Calu3 (cell line): ENCODE data around the gene SPATS2. TPM values are rescaled to one million over a fixed set of nuclear protein-coding genes. Genes with fewer than 3 reads are reported as not detected.

Experiments
- BruUV-seq: library from RNA; stranded (reverse); fragments of 400-500 nt; replicated peaks from 2 replicates; lab custom pipeline; 2021; lab: Mats Ljungman, UMichigan
- CTCF ChIA-PET: fragments of 300-600 bp; sonication (Branson Sonifier 250); formaldehyde crosslinking; loops from one replicate; lab custom pipeline; 2022; ENCODE audit warnings: antibody characterized with exemption; lab: Charles Lee
- DNase-seq: peaks from one replicate; pipeline ENCODE4 v3.0.0; 2022
- H3K27ac Mint-ChIP-seq: one replicate; pipeline ENCODE4 v1.8.0; 2022; ENCODE audit warnings: mixed read lengths; ENCODE audit not compliant: unreplicated experiment
- H3K27me3 Mint-ChIP-seq: one replicate; pipeline ENCODE4 v1.8.0; 2022; ENCODE audit warnings: mixed read lengths; ENCODE audit not compliant: unreplicated experiment
- H3K36me3 Mint-ChIP-seq: one replicate; pipeline ENCODE4 v1.8.0; 2022; ENCODE audit warnings: mild to moderate bottlenecking, moderate library complexity, mixed read lengths; ENCODE audit not compliant: insufficient read depth, unreplicated experiment
- H3K4me1 Mint-ChIP-seq: one replicate; pipeline ENCODE4 v1.8.0; 2022; ENCODE audit warnings: mild to moderate bottlenecking, low read depth, mixed read lengths; ENCODE audit not compliant: unreplicated experiment
- H3K4me3 Mint-ChIP-seq: one replicate; pipeline ENCODE4 v1.8.0; 2022; ENCODE audit warnings: mild to moderate bottlenecking, low read depth, moderate library complexity, mixed read lengths; ENCODE audit not compliant: unreplicated experiment
- H3K9me3 Mint-ChIP-seq: one replicate; pipeline ENCODE4 v1.8.0; 2022; ENCODE audit warnings: low read depth, mixed read lengths; ENCODE audit not compliant: unreplicated experiment
- intact Hi-C: fragments of 100-400 bp; cut with micrococcal nuclease; formaldehyde crosslinking; loops from one replicate; pipeline ENCODE4 v1.10.0; 2022; ENCODE audit not compliant: unreplicated experiment
- total RNA-seq: library from RNA; stranded (reverse); gene quantifications from 2 replicates; pipeline ENCODE4 v1.2.3, GENCODE V29; 2022
- TF ChIP-seq, protein P1 (sequence below): fragments of 200-600 bp; IDR thresholded peaks from one replicate; pipeline ENCODE4 v1.8.0; 2022; ENCODE audit warnings: antibody characterized with exemption; ENCODE audit not compliant: unreplicated experiment

SPATS2 gene
- total RNA-seq, 1 experiment from 2014 or later = 23.2 TPM

DNA sequence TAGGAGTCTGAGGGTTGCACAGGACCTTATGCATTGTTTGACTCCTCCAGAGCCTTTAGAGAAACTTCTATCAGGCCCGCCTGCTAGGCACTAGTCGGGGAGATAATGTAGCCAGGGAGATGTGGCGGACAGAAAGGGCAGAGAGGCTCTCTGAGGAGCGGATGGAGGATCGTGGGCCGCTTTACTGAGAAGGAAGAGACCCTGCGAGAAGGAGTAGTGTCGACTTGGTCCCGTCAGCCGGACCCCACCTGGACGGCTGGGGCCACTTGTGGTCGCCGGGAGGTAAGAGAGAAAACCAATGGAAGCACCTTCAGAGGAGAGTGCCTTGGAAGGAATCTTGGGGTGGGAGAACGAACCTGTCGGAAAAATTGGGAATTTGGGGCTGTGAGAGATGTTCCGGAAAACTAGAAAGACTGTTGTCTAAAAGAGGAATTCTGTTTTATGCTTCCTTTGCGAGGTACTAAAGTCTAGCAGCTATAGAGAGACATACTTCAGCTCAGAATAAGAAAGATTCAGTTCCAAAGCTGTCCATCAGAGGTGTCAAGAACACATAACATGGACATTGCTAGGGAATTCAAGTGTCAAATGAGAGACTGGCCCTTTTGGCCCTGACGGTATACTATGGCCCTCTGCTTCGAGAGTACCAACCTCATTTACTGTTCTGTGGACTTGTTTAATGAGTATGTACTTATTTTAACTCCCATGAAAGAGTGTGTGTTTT lies 201.3 kb downstream of the SPATS2 start:
- intact Hi-C loops = no loop called here
- no TSS peak for BruUV-seq
- DNase-seq = no peak
- CTCF ChIA-PET = interaction anchor here (0.8 kb wide), 1 partner anchor 221 kb away, joined by 3 read pairs; no protein-coding TSS in a partner anchor
- TF ChIP-seq, protein P1, sequence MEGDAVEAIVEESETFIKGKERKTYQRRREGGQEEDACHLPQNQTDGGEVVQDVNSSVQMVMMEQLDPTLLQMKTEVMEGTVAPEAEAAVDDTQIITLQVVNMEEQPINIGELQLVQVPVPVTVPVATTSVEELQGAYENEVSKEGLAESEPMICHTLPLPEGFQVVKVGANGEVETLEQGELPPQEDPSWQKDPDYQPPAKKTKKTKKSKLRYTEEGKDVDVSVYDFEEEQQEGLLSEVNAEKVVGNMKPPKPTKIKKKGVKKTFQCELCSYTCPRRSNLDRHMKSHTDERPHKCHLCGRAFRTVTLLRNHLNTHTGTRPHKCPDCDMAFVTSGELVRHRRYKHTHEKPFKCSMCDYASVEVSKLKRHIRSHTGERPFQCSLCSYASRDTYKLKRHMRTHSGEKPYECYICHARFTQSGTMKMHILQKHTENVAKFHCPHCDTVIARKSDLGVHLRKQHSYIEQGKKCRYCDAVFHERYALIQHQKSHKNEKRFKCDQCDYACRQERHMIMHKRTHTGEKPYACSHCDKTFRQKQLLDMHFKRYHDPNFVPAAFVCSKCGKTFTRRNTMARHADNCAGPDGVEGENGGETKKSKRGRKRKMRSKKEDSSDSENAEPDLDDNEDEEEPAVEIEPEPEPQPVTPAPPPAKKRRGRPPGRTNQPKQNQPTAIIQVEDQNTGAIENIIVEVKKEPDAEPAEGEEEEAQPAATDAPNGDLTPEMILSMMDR = no peak
- H3K27me3 Mint-ChIP-seq = no peaks in the 10 kb centered on the region
- H3K27ac Mint-ChIP-seq = peak overlapping the region; percentile 94
- H3K9me3 Mint-ChIP-seq = peaks cover 3% of the 10 kb centered on the region
- peaks cover 28% of the 10 kb centered on the region for H3K36me3 Mint-ChIP-seq
- H3K4me1 Mint-ChIP-seq = peaks cover 17% of the 10 kb centered on the region
- peak overlapping the region; percentile 96 for H3K4me3 Mint-ChIP-seq

Other genes starting within 250 kb of the SPATS2 start
- 690 and 793 TPM in 2 replicates for gene TUBA1B, start 236.1 kb upstream of the SPATS2 start, total RNA-seq
- gene TUBA1A, start 178.4 kb upstream of the SPATS2 start, total RNA-seq = 9.2 and 11.5 TPM in 2 replicates
- gene TUBA1C, start 102.4 kb upstream of the SPATS2 start, total RNA-seq = 469 and 472 TPM in 2 replicates
- not detected in 2 replicates for gene PRPH, start 72.3 kb upstream of the SPATS2 start, total RNA-seq
- 38.5 and 49.8 TPM in 2 replicates for gene TROAP, start 44.2 kb upstream of the SPATS2 start, total RNA-seq
- not detected in 2 replicates for gene C1QL4, start 30.3 kb upstream of the SPATS2 start, total RNA-seq
- gene DNAJC22, start 20.6 kb upstream of the SPATS2 start, total RNA-seq = 9.6 and 15.7 TPM in 2 replicates
- gene KCNH3, start 171.6 kb downstream of the SPATS2 start, total RNA-seq = 0.59 and 2.8 TPM in 2 replicates
- 38.0 and 38.7 TPM in 2 replicates for gene MCRS1, start 200.7 kb downstream of the SPATS2 start, total RNA-seq
- 0.29 and 0.47 TPM in 2 replicates for gene FAM186B, start 238.2 kb downstream of the SPATS2 start, total RNA-seq